Measurements from ENCODE around the gene SRRT.

DNA sequence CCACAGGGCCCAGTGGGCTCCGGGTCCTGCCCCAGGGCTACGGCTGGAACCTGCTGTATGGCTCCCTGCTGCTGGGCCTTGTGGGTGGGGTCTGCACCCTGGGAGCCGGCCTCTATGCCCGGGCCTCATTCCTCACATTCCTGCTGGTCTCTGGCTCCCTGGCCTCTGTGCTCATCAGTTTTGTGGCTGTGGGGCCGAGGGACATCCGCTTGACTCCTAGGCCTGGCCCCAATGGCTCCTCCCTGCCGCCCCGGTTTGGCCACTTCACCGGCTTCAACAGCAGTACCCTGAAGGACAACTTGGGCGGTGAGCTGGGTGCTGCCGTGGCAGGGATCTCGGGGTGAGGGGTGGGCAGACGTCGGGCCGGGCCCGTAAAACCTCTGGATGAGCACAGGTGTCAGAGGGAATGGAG, 18.0 kb upstream of the SRRT start:
- TF ChIP-seq POLR2AphosphoS5 (IDR thresholded peaks at IDR 0.05; ENCODE audit: low read depth) = no peak
- TF ChIP-seq CTCF (IDR thresholded peaks at IDR 0.05; ENCODE audit: insufficient read depth, low read length) = no peak
- no peak for TF ChIP-seq REST (IDR thresholded peaks at IDR 0.05; ENCODE audit: insufficient replicate concordance, low read depth)
- TF ChIP-seq GABPA (IDR thresholded peaks at IDR 0.05; ENCODE audit: low read depth) = no peak
- no peak for TF ChIP-seq SPI1 (IDR thresholded peaks at IDR 0.05; ENCODE audit: borderline replicate concordance, low read depth)
